ENCODE measurements around the gene CTU2.

Gene CTU2

GRCh38 chr16:88700322-88700635 lies 6.0 kb upstream of the CTU2 start:
- TF ChIP-seq, protein P1, sequence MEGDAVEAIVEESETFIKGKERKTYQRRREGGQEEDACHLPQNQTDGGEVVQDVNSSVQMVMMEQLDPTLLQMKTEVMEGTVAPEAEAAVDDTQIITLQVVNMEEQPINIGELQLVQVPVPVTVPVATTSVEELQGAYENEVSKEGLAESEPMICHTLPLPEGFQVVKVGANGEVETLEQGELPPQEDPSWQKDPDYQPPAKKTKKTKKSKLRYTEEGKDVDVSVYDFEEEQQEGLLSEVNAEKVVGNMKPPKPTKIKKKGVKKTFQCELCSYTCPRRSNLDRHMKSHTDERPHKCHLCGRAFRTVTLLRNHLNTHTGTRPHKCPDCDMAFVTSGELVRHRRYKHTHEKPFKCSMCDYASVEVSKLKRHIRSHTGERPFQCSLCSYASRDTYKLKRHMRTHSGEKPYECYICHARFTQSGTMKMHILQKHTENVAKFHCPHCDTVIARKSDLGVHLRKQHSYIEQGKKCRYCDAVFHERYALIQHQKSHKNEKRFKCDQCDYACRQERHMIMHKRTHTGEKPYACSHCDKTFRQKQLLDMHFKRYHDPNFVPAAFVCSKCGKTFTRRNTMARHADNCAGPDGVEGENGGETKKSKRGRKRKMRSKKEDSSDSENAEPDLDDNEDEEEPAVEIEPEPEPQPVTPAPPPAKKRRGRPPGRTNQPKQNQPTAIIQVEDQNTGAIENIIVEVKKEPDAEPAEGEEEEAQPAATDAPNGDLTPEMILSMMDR (IDR thresholded peaks at IDR 0.05): no peak

DNA sequence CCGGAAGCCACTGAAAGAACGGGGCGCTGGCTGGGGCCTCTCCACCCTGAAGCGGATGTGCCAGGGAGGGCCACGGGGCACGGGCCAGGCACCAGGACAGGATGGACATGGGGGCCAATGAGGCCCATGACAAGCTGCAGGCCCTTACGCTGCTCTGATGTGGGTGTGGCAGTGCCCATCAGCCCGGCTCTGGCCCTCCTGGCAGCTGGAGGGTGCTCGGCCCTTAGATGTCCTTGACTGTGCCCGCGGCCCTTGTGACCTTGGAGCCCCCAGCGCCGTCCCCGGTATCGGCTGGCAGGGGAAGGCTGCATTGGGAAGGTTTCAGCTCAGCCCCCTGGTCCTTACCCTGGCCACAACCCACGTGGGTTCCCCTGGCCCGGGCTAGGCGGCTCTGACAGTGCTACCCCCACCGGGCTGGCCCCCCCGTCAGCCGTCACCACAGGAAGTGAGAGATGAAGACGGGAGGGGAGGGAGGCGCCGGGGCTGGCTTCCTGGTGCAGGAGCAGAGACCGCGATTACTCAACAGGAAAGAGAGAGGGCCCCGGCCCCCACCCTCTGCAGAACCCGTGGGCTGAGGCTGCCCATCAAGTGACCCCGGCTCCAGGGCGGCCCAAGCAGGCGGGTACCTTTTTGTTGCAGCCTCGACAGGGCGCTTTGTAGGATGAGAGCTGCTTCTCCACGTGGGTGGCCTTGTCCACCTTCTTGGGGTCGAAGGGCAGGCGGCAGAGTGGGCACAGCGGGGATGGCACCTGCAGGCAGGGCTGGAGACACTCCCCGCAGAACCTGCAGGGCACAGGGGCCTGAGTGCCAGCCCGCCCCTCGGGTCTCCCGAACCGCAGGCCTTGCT lies 5.4 kb upstream of the CTU2 start:
- TF ChIP-seq, protein P1 (IDR thresholded peaks at IDR 0.05): no peak

GRCh38 chr16:88701581-88702370 lies 4.5 kb upstream of the CTU2 start:
- TF ChIP-seq, protein P1 (IDR thresholded peaks at IDR 0.05): no peak

DNA sequence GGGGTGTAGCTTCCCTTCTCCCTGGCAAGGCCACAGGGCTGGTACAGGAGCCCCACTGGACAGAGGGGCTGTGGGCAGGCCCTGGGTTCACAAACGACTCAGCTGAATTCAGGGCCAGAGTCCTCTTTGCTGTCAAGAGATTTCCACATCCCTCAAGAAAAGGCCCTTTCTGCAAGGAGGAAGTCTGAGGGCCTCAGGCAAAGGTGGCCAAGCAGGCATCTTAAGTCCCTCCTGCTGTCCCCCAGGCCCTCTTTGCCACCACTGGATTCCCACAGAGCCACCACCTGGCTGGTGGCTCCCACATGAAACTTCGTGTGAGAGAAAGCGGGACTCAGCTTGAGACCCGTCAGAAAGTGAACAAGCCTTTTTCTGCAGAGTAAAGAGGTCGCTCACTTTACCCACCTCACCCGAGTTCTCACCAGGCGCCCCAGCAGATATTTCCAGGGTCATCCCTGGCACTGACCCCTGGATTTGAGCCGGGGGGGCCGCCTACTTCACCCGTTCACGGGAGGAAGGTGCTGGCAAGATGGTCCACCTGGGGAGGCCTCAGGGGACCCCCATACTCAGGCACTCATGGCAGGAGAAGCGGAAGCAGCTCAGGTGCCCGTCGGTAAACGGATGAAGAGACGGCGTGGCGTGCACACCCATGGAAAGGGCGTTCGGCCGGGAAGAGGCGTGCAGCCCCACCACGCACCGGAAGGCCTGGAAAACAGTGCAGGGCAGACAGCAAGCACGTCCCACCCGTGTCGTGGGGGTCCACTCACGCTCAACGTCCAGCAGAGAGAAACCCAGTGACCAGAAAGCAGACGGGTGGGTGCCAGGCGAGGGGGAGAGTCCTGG lies 3.7 kb upstream of the CTU2 start:
- TF ChIP-seq, protein P1 (IDR thresholded peaks at IDR 0.05): no peak

- TF ChIP-seq, protein P1 (IDR thresholded peaks at IDR 0.05): no peak
Measured at GRCh38 chr16:88703486-88704309, 2.6 kb upstream of the CTU2 start.

DNA sequence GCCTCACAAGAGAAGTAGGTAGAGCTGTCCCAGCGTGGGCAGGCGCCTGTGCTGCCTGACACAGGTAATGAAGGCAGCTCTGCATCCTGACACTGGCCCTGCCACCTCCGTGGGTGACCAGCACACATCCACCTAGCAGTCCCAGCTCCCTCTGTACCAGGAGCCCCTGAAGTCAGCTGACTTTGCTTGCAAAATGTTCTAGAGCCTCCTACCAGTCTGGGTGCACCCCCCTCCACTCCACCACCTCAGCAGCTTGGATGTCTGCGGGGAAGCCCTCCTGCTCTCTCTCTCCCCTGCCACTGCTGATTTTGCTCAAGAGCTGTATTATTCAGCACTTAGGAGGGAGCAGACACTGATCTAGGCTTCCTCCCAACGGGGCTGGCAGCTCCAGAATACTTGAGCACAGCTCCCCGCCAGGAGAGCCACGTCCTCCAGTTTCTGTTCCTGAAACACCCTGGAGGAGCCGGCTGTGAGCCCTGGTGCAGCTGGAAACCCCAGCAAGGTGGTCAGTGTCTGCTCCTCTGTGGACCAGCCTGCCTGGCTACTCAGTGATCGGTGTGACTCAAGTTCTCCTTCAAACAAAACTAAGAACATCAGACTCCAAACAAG lies 1.1 kb upstream of the CTU2 start:
- TF ChIP-seq, protein P1 (IDR thresholded peaks at IDR 0.05): no peak
